ENCODE results near the gene FBXL7. TPM values are rescaled to one million over a fixed set of nuclear protein-coding genes. Genes with fewer than 3 reads are reported as not detected.

FBXL7 gene
- total and polyA plus RNA-seq, 2 of the 8 experiments (the other 6 are each of a cell fraction or from before 2014, with no cell fraction given) = 17.7 to 17.8 TPM

DNA sequence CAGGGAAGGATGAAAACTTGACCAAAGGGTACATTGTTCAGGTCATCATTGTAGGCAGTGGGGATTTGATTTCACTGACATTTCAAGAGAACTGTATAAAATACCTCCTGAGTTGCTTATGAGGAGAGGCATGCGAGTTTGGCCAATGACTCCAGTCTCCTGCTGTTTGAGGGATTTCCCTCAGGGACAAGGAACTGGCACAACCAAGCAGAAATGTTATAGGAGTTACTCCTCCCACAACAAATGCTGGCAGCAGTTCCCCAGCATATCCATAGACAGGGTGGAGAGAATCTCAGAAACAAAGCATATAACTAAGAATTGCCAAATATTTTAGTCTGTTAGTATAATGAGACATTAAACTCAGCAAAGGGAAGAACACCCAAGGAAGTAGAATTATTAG is 47.2 kb upstream of the FBXL7 start:
- TF ChIP-seq ZNF274 (IDR thresholded peaks at IDR 0.05; ENCODE audit: borderline replicate concordance, extremely low read depth, low read length) (no peak), KDM5A (IDR thresholded peaks at IDR 0.05; ENCODE audit: low read length) (no peak), RAD21 (IDR thresholded peaks at IDR 0.05 in 1 of 2, conservative IDR thresholded peaks at IDR 0.05 in 1 of 2; ENCODE audit: low read depth in 2 of 2, low read length in 2 of 2) (no peak), EZH2 (IDR thresholded peaks at IDR 0.05; ENCODE audit: low read depth, low read length, severe bottlenecking) (no peak), POU5F1 (IDR thresholded peaks at IDR 0.05; ENCODE audit: low read depth, low read length) (no peak)
- TF ChIP-seq, protein P1, sequence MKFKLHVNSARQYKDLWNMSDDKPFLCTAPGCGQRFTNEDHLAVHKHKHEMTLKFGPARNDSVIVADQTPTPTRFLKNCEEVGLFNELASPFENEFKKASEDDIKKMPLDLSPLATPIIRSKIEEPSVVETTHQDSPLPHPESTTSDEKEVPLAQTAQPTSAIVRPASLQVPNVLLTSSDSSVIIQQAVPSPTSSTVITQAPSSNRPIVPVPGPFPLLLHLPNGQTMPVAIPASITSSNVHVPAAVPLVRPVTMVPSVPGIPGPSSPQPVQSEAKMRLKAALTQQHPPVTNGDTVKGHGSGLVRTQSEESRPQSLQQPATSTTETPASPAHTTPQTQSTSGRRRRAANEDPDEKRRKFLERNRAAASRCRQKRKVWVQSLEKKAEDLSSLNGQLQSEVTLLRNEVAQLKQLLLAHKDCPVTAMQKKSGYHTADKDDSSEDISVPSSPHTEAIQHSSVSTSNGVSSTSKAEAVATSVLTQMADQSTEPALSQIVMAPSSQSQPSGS (IDR thresholded peaks at IDR 0.05; ENCODE audit: low read length) = no peak
- no peak for FAIRE-seq
- H3K23ac ChIP-seq (ENCODE audit: insufficient read length) = no peak overlapping the region

More for the DNA sequence above, 47.2 kb upstream of the FBXL7 start:
- Histone ChIP-seq H2BK12ac (ENCODE audit: low read depth, low read length) (no peak overlapping the region), H3K27me3 (replicated peaks in 1 of 4; ENCODE audit: control insufficient read depth in 3 of 4, extremely low read depth in 1 of 4, insufficient read depth in 3 of 4, low read length in 3 of 4) (no peaks in the 10 kb centered on the region), H3K56ac (replicated peaks; ENCODE audit: insufficient read length, low read depth, low read length) (no peak overlapping the region), H3K4me1 (replicated peaks in 1 of 4; ENCODE audit: control insufficient read depth in 3 of 4, insufficient read depth in 4 of 4, low read length in 3 of 4) (no peaks in the 10 kb centered on the region), H4K20me1 (replicated peaks in 1 of 2; ENCODE audit: control insufficient read depth in 1 of 2, insufficient read depth in 2 of 2, low read length in 2 of 2) (no peaks in the 10 kb centered on the region), H2AFZ (ENCODE audit: low read length) (no peak overlapping the region), H3K18ac (ENCODE audit: extremely low read depth, low read length) (no peak overlapping the region), H2BK20ac (ENCODE audit: low read length) (no peak overlapping the region), H4K8ac (ENCODE audit: extremely low read depth, insufficient read depth, low read length) (no peak overlapping the region), H3K23me2 (ENCODE audit: low read depth, low read length) (no peaks in the 10 kb centered on the region), H3K9ac (replicated peaks in 1 of 4; ENCODE audit: extremely low read depth in 1 of 4, low read depth in 3 of 4, low read length in 3 of 4) (no peak overlapping the region), H4K5ac (ENCODE audit: insufficient read length, low read depth, low read length) (no peak overlapping the region), H3K14ac (ENCODE audit: insufficient read length) (no peak overlapping the region), H3K4me2 (ENCODE audit: insufficient read depth in 1 of 2, low read depth in 2 of 2, low read length in 2 of 2) (no peak overlapping the region), H3K4me3 (ENCODE audit: extremely low read depth in 1 of 4, insufficient read depth in 2 of 4, low read depth in 3 of 4, low read length in 4 of 4) (no peak overlapping the region), H2AK5ac (ENCODE audit: low read depth, low read length) (no peak overlapping the region), H4K91ac (replicated peaks; ENCODE audit: insufficient read length, low read length) (no peak overlapping the region), H3K36me3 (ENCODE audit: control insufficient read depth in 2 of 4, insufficient read depth in 4 of 4, low read length in 3 of 4) (no peaks in the 10 kb centered on the region), H3K27ac (ENCODE audit: low read depth, low read length) (no peak overlapping the region), H2BK120ac (replicated peaks; ENCODE audit: low read depth, low read length) (no peak overlapping the region), H2BK15ac (ENCODE audit: low read length) (no peak overlapping the region), H3K9me3 (ENCODE audit: insufficient read depth in 2 of 2, low read depth in 1 of 2, low read length in 1 of 2) (peaks cover 0 to 3% of the 10 kb centered on the region in 2 experiments; a peak in 1 of 4 replicates), H3K79me1 (ENCODE audit: low read depth, low read length) (no peaks in the 10 kb centered on the region), H2BK5ac (ENCODE audit: low read depth, low read length) (no peak overlapping the region), H3K4ac (replicated peaks; ENCODE audit: insufficient read length, low read depth, low read length) (no peak overlapping the region), H3K79me2 (ENCODE audit: control insufficient read depth in 1 of 2, insufficient read depth in 2 of 2, low read length in 2 of 2) (no peaks in the 10 kb centered on the region)
- POLR2A ChIA-PET (ENCODE audit: partially characterized antibody) = no interaction called here
- CTCF ChIA-PET (ENCODE audit: partially characterized antibody) = no interaction called here
- 91% methylated on average over 1 of the region's 1 CpG; no CpG with 5 or more reads in 1 of the 2 experiments for WGBS, 2 experiments (ENCODE audit: extremely low coverage in 1 of 2, insufficient coverage in 1 of 2, insufficient read length in 1 of 2, insufficient replicate concordance in 2 of 2, low coverage in 1 of 2, low lambda C conversion rate in 2 of 2, missing lambda C conversion rate in 1 of 2)
- no peak for DNase-seq (ENCODE audit: low read depth in 1 of 2, low spot score in 2 of 2)

Data from H1 (cell line).